GM23338 (cell line): ENCODE data around the gene GPR152. TPM values are rescaled to one million over a fixed set of nuclear protein-coding genes. Genes with fewer than 3 reads are reported as not detected.
"Not testable (repeated sequence)": the region's sequence is repeated elsewhere in the genome, so short reads cannot be mapped to it uniquely, and the experiment has no call there.

ENCODE experiments used
- ATAC-seq: fragments of 200-7000 bp; cut with Tn5 transposase; 3 replicates; pipeline ENCODE4 v1.9.1; 2020
- DNase-seq: peaks from one replicate; pipeline ENCODE4 v3.0.0-alpha.2; 2015; ENCODE audit warnings: low spot score
- H2AFZ ChIP-seq: fragments of 200-600 bp; sonication (generic); 2 replicates; pipeline ENCODE4 v1.8.0; 2016; ENCODE audit warnings: antibody characterized with exemption, mild to moderate bottlenecking, moderate library complexity
- H3F3A ChIP-seq: fragments of 200-600 bp; sonication (generic); replicated peaks from 2 replicates; pipeline ENCODE4 v1.8.0; 2017; ENCODE audit warnings: antibody characterized with exemption, mixed run types, low read depth
- H3K27ac ChIP-seq: fragments of 200-600 bp; sonication (generic); 2 replicates; pipeline ENCODE4 v1.6.1; 2016; ENCODE audit warnings: low read depth
- H3K27me3 ChIP-seq: fragments of 200-600 bp; sonication (generic); 2 replicates; pipeline ENCODE4 v1.8.0; 2016; ENCODE audit warnings: mild to moderate bottlenecking, mixed run types, moderate library complexity; ENCODE audit not compliant: insufficient read depth
- H3K36me3 ChIP-seq: fragments of 200-600 bp; sonication (generic); 2 replicates; pipeline ENCODE4 v1.8.0; 2016; ENCODE audit warnings: mild to moderate bottlenecking; ENCODE audit not compliant: insufficient read depth
- H3K4me1 ChIP-seq: fragments of 200-600 bp; sonication (generic); 2 replicates; pipeline ENCODE4 v1.8.0; 2016; ENCODE audit warnings: mild to moderate bottlenecking, moderate library complexity; ENCODE audit not compliant: insufficient read depth
- H3K4me2 ChIP-seq: fragments of 200-600 bp; sonication (generic); 2 replicates; pipeline ENCODE4 v1.7.1; 2017; ENCODE audit warnings: mixed run types
- H3K4me3 ChIP-seq: fragments of 200-600 bp; sonication (generic); 2 replicates; pipeline ENCODE4 v1.6.1; 2016; ENCODE audit warnings: mixed run types
- H3K79me2 ChIP-seq: fragments of 200-600 bp; sonication (generic); replicated peaks from 2 replicates; pipeline ENCODE4 v1.8.0; 2017; ENCODE audit warnings: mild to moderate bottlenecking; ENCODE audit not compliant: insufficient read depth
- H3K9me2 ChIP-seq: fragments of 200-600 bp; sonication (generic); 2 replicates; pipeline ENCODE4 v1.8.0; 2017; ENCODE audit not compliant: insufficient read depth
- H4K20me1 ChIP-seq: fragments of 200-600 bp; sonication (generic); replicated peaks from 2 replicates; pipeline ENCODE4 v1.8.0; 2017; ENCODE audit warnings: mild to moderate bottlenecking; ENCODE audit not compliant: insufficient read depth
- H3K27ac Mint-ChIP-seq: 2 replicates; pipeline ENCODE4 v1.8.0; 2020; ENCODE audit warnings: inconsistent platforms, mild to moderate bottlenecking, moderate library complexity, mixed read lengths
- H3K27me3 Mint-ChIP-seq: 3 replicates; pipeline ENCODE4 v1.8.0; 2022; ENCODE audit warnings: low read depth, mild to moderate bottlenecking, moderate library complexity, mixed read lengths, inconsistent platforms; ENCODE audit not compliant: insufficient read depth, poor library complexity
- H3K36me3 Mint-ChIP-seq: 3 replicates; pipeline ENCODE4 v1.8.0; 2021; ENCODE audit warnings: low read depth, mild to moderate bottlenecking, inconsistent platforms, moderate library complexity, mixed read lengths
- H3K4me1 Mint-ChIP-seq: 3 replicates; pipeline ENCODE4 v1.8.0; 2020; ENCODE audit warnings: mild to moderate bottlenecking, inconsistent platforms, mixed read lengths
- H3K4me3 Mint-ChIP-seq: 3 replicates; pipeline ENCODE4 v1.8.0; 2021; ENCODE audit warnings: moderate library complexity, mild to moderate bottlenecking, inconsistent platforms, mixed read lengths
- H3K9me3 Mint-ChIP-seq: 3 replicates; pipeline ENCODE4 v1.8.0; 2020; ENCODE audit warnings: moderate library complexity, mild to moderate bottlenecking, inconsistent platforms, mixed read lengths
- CTCF ChIP-seq, 2 experiments: fragments of 200-600 bp in 1 of 2; sonication (generic) in 1 of 2; conservative IDR thresholded peaks; 2 replicates each; pipeline versions ENCODE4 v1.5.1 to v1.6.1; 2016 to 2017; ENCODE audit warnings: antibody characterized with exemption in 2 of 2, low read depth in 2 of 2, mild to moderate bottlenecking in 2 of 2, moderate library complexity in 1 of 2
- EZH2 ChIP-seq: fragments of 200-600 bp; sonication (generic); IDR thresholded peaks from one replicate; pipeline ENCODE4 v1.8.0; 2017; ENCODE audit warnings: antibody characterized with exemption, mild to moderate bottlenecking, low read depth; ENCODE audit not compliant: unreplicated experiment
- EZH2phosphoT487 ChIP-seq: fragments of 200-600 bp; sonication (generic); IDR thresholded peaks from one replicate; pipeline ENCODE4 v1.8.1; 2018; ENCODE audit warnings: antibody characterized with exemption; ENCODE audit not compliant: unreplicated experiment
- JUNB ChIP-seq: IDR thresholded peaks from one replicate; pipeline ENCODE4 v1.6.1; 2016; ENCODE audit warnings: antibody characterized with exemption; ENCODE audit not compliant: unreplicated experiment
- NANOG ChIP-seq: IDR thresholded peaks from 2 replicates; pipeline ENCODE4 v1.6.1; 2016; ENCODE audit warnings: antibody characterized with exemption, borderline replicate concordance
- REST ChIP-seq: IDR thresholded peaks from one replicate; pipeline ENCODE4 v1.6.1; 2018; ENCODE audit warnings: antibody characterized with exemption; ENCODE audit not compliant: unreplicated experiment
- STAT1 ChIP-seq: IDR thresholded peaks from one replicate; pipeline ENCODE4 v1.6.1; 2016; ENCODE audit warnings: antibody characterized with exemption; ENCODE audit not compliant: unreplicated experiment
- ZNF331 ChIP-seq: fragments of 250-450 bp; sonication (Bioruptor Pico); IDR thresholded peaks from 2 replicates; pipeline ENCODE4 v1.5.0; 2020; ENCODE audit warnings: low read depth, mild to moderate bottlenecking, moderate library complexity
- polyA plus RNA-seq: library from polyadenylated mRNA; unstranded; fragments of >200 nt; fragmentation: Nextera tagmentation; extraction: Ambion mirVana; gene quantifications from 2 replicates; pipeline ENCODE4 v1.2.1, GENCODE V29; 2016
- total RNA-seq: library from RNA; depleted of rRNA; stranded (reverse); fragments of >200 nt; shearing (Covaris generic); gene quantifications from 2 replicates; pipeline ENCODE4 v1.2.3, GENCODE V29; 2014

The GPR152 gene
- total and polyA plus RNA-seq, 2 experiments from 2014 or later, result not detected

- H4K20me1 ChIP-seq, result no peaks in the 10 kb centered on the region; the same call in 1 of the 2 replicates
- Mint-ChIP-seq H3K4me1 (peaks cover 23% of the 10 kb centered on the region), H3K9me3 (peaks cover 4% of the 10 kb centered on the region; the same call in 2 of the 3 replicates), H3K27me3 (peaks cover 23% of the 10 kb centered on the region), H3K36me3 (peaks cover 14% of the 10 kb centered on the region; the same call in 1 of the 3 replicates), H3K4me3 (no peak overlapping the region; the same call in 2 of the 3 replicates), H3K27ac (no peak overlapping the region)
- no peak overlapping the region for H3K4me3 ChIP-seq
- no peaks in the 10 kb centered on the region; the same call in 1 of the 2 replicates for H3K36me3 ChIP-seq
- H3K9me2 ChIP-seq, result no peaks in the 10 kb centered on the region
- peaks cover 8% of the 10 kb centered on the region for H3K27me3 ChIP-seq
- H3K4me2 ChIP-seq, result no peak overlapping the region
- H2AFZ ChIP-seq, result no peak overlapping the region
- no peak overlapping the region for H3K27ac ChIP-seq
- DNase-seq (no peak), ATAC-seq (no peak)
- H3K79me2 ChIP-seq, result no peaks in the 10 kb centered on the region
- TF ChIP-seq STAT1, result no peak
- TF ChIP-seq EZH2phosphoT487, result no peak
- TF ChIP-seq EZH2, result no peak
- no peak for TF ChIP-seq CTCF (conservative IDR thresholded peaks at IDR 0.05; ENCODE audit: low read depth in 2 of 2)
- TF ChIP-seq ZNF331 (CRISPR knock-in tag), result no peak
- TF ChIP-seq JUNB, result no peak
- TF ChIP-seq NANOG, result no peak
- no peak for TF ChIP-seq REST
- no peaks in the 10 kb centered on the region for H3F3A ChIP-seq
- H3K4me1 ChIP-seq, result no peaks in the 10 kb centered on the region; the same call in 1 of the 2 replicates
Measured at GRCh38 chr11:67486481-67487195, 34.1 kb upstream of the GPR152 start.

GRCh38 chr11:67485873-67486361 is 33.4 kb upstream of the GPR152 start:
- not testable (repeated sequence) for H3K4me2 ChIP-seq
- DNase-seq, result peak; percentile 58

More at GRCh38 chr11:67485873-67486361, 33.4 kb upstream of the GPR152 start:
- not testable (repeated sequence) for H3K4me3 ChIP-seq, H3K27me3 ChIP-seq, H3K4me1 ChIP-seq, H3K27ac Mint-ChIP-seq, H3K79me2 ChIP-seq, H3F3A ChIP-seq, H3K9me3 Mint-ChIP-seq, H3K36me3 ChIP-seq, H4K20me1 ChIP-seq, ATAC-seq, H3K27ac ChIP-seq, H2AFZ ChIP-seq, H3K9me2 ChIP-seq, H3K4me3 Mint-ChIP-seq
- Mint-ChIP-seq H3K27me3 (peaks cover 27% of the 10 kb centered on the region), H3K4me1 (peaks cover 23% of the 10 kb centered on the region), H3K36me3 (peaks cover 14% of the 10 kb centered on the region; the same call in 1 of the 3 replicates)
